ENCODE data around the gene SGK1.

- TF ChIP-seq CTCF (conservative IDR thresholded peaks at IDR 0.05 in 1 of 2, IDR thresholded peaks at IDR 0.05 in 1 of 2; ENCODE audit: extremely low read depth in 1 of 2, insufficient read depth in 1 of 2, low read depth in 1 of 2, low read length in 2 of 2) (no peak), EZH2 (IDR thresholded peaks at IDR 0.05; ENCODE audit: borderline replicate concordance, low read length) (no peak)
Measured at GRCh38 chr6:134119486-134119885, 198.4 kb downstream of the SGK1 start.

Measured in mammary epithelial cell (primary cell).